A549 (cell line): ENCODE results near the gene CPE. TPM values are rescaled to one million over a fixed set of nuclear protein-coding genes. Genes with fewer than 3 reads are reported as not detected.

Experiments used
- ATAC-seq, 2 experiments: fragments of 200-7000 bp in 1 of 2; fragments of >200 bp in 1 of 2; cut with Nextera tagmentation in 1 of 2; cut with Tn5 transposase in 1 of 2; 3 replicates each; pipeline versions ENCODE4 v1.8.0 to v1.9.1; 2018 to 2020; ENCODE audit warnings: mild to moderate bottlenecking in 1 of 2, moderate library complexity in 1 of 2
- CTCF ChIA-PET: fragments of 300-600 bp; sonication (Branson Sonifier 250); formaldehyde crosslinking; extraction: SDS; loops from one replicate; lab custom pipeline; 2021; ENCODE audit warnings: antibody characterized with exemption, inconsistent platforms; lab: Yijun Ruan, JAX
- POLR2A ChIA-PET: fragments of 350-600 bp; formaldehyde crosslinking; extraction: SDS; loops from one replicate; lab custom pipeline; 2021; ENCODE audit warnings: antibody characterized with exemption, inconsistent platforms; lab: Yijun Ruan, JAX
- DNase-seq, 2 experiments: peaks; one replicate each; pipeline versions ENCODE4 v3.0.0 to v3.0.0-alpha.2; 2011 to 2016; ENCODE audit warnings: low read depth in 1 of 2, low spot score in 1 of 2
- FAIRE-seq: peaks from 2 replicates; lab custom pipeline; 2011; peaks lifted over from hg19 to GRCh38; lab: Jason Lieb, UNC
- H3K27ac ChIP-seq, 2 experiments: fragments of >200 bp; sonication (Bioruptor Twin); formaldehyde crosslinking; 3 replicates each; pipeline ENCODE4 v1.5.1; 2016 to 2017
- H3K4me1 ChIP-seq: fragments of >200 bp; sonication (Bioruptor Twin); formaldehyde crosslinking; 3 replicates; pipeline ENCODE4 v1.6.1; 2016
- H3K4me2 ChIP-seq: fragments of >200 bp; sonication (Bioruptor Twin); formaldehyde crosslinking; 3 replicates; pipeline ENCODE4 v1.6.1; 2016
- H3K4me3 ChIP-seq: fragments of >200 bp; sonication (Bioruptor Twin); formaldehyde crosslinking; 3 replicates; pipeline ENCODE4 v1.5.1; 2016
- H3K9me3 ChIP-seq: fragments of >200 bp; sonication (Bioruptor Twin); formaldehyde crosslinking; 3 replicates; pipeline ENCODE4 v1.6.1; 2016
- BHLHE40 ChIP-seq: IDR thresholded peaks from 2 replicates; pipeline ENCODE4 v1.6.1; 2012; ENCODE audit warnings: low read depth, low read length, inconsistent platforms
- CBX8 ChIP-seq: fragments of 200-600 bp; sonication (generic); IDR thresholded peaks from 2 replicates; pipeline ENCODE4 v1.6.1; 2016
- CEBPB ChIP-seq, 2 experiments: fragments of >200 bp in 1 of 2; sonication (Bioruptor Twin) in 1 of 2; formaldehyde crosslinking in 1 of 2; IDR thresholded peaks; 2 replicates each; pipeline ENCODE4 v1.6.1; 2012 to 2016
- FOSB ChIP-seq: fragments of 250-450 bp; sonication (Bioruptor Pico); IDR thresholded peaks from 2 replicates; pipeline ENCODE4 v1.5.0; 2020; ENCODE audit warnings: mild to moderate bottlenecking, moderate library complexity
- FOSL2 ChIP-seq, 2 experiments: fragments of 450-650 bp in 1 of 2; fragments of >200 bp in 1 of 2; sonication (Bioruptor Twin) in 1 of 2; formaldehyde crosslinking; IDR thresholded peaks; 2 replicates each; pipeline versions ENCODE4 v1.5.0 to v1.6.1; 2016 to 2020; ENCODE audit warnings: mild to moderate bottlenecking in 1 of 2, moderate library complexity in 1 of 2
- FOXS1 ChIP-seq: fragments of 250-450 bp; sonication (Bioruptor Pico); IDR thresholded peaks from 2 replicates; pipeline ENCODE4 v1.5.0; 2020; ENCODE audit warnings: mild to moderate bottlenecking, moderate library complexity
- HOXA7 ChIP-seq: fragments of 250-450 bp; sonication (Bioruptor Pico); IDR thresholded peaks from 2 replicates; pipeline ENCODE4 v1.5.0; 2020; ENCODE audit warnings: mild to moderate bottlenecking, moderate library complexity
- JUN ChIP-seq, 2 experiments: fragments of >200 bp; sonication (Bioruptor Twin); formaldehyde crosslinking; IDR thresholded peaks; 2 replicates in 1 of 2; 3 replicates in 1 of 2; pipeline ENCODE4 v1.6.1; 2016 to 2017
- KDM5A ChIP-seq: fragments of 200-600 bp; sonication (generic); IDR thresholded peaks from 2 replicates; pipeline ENCODE4 v1.6.1; 2016; ENCODE audit warnings: antibody characterized with exemption, mild to moderate bottlenecking
- MAZ ChIP-seq: fragments of 150-350 bp; IDR thresholded peaks from 2 replicates; pipeline ENCODE4 v1.6.1; 2014; ENCODE audit warnings: antibody characterized with exemption, low read depth, low read length, borderline replicate concordance
- NPAS2 ChIP-seq: fragments of 250-450 bp; sonication (Bioruptor Pico); IDR thresholded peaks from 2 replicates; pipeline ENCODE4 v1.8.0; 2022; ENCODE audit warnings: mild to moderate bottlenecking, moderate library complexity, borderline replicate concordance
- PHF8 ChIP-seq: fragments of 200-600 bp; sonication (generic); IDR thresholded peaks from 2 replicates; pipeline ENCODE4 v1.6.1; 2016; ENCODE audit warnings: low read depth, mild to moderate bottlenecking, antibody characterized with exemption, moderate library complexity, borderline replicate concordance
- RAD21 ChIP-seq, 2 experiments: fragments of >200 bp in 1 of 2; sonication (Bioruptor Twin) in 1 of 2; formaldehyde crosslinking in 1 of 2; IDR thresholded peaks in 1 of 2; conservative IDR thresholded peaks in 1 of 2; 2 replicates in 1 of 2; 3 replicates in 1 of 2; pipeline ENCODE4 v1.6.1; 2012 to 2018; ENCODE audit warnings: inconsistent platforms in 1 of 2
- RCOR1 ChIP-seq: fragments of 150-350 bp; IDR thresholded peaks from 2 replicates; pipeline ENCODE4 v1.6.1; 2014; ENCODE audit warnings: antibody characterized with exemption, low read length, low read depth
- SMC3 ChIP-seq: fragments of >200 bp; sonication (Bioruptor Twin); formaldehyde crosslinking; IDR thresholded peaks from 3 replicates; pipeline ENCODE4 v1.6.1; 2018; ENCODE audit warnings: inconsistent platforms
- SREBF2 ChIP-seq: fragments of 450-650 bp; IDR thresholded peaks from 2 replicates; pipeline ENCODE4 v1.6.1; 2014; ENCODE audit warnings: mild to moderate bottlenecking, moderate library complexity
- ZNF302 ChIP-seq: fragments of 250-450 bp; sonication (Bioruptor Pico); IDR thresholded peaks from 2 replicates; pipeline ENCODE4 v1.9.0; 2021; ENCODE audit warnings: inconsistent platforms, mild to moderate bottlenecking, moderate library complexity
- WGBS: methylation state at CpG from one replicate; pipeline ENCODE4 v1.1.6; 2017; ENCODE audit errors: missing lambda C conversion rate; 5-methylcytosine and 5-hydroxymethylcytosine counted together
- polyA plus RNA-seq, 4 experiments: library from polyadenylated mRNA; depleted of rRNA in 3 of 4; stranded (reverse); fragments of >200 nt; fragmentation: RNase III in 1 of 4; extraction: RNeasy Plus Mini Kit Qiagen cat#74134 plus additional on column Dnase treatment in 1 of 4; gene quantifications; 2 replicates in 3 of 4; 3 replicates in 1 of 4; pipeline ENCODE4 v1.2.3, GENCODE V29; 2011 to 2017
- TF ChIP-seq, protein P1 (sequence below): fragments of 150-350 bp; IDR thresholded peaks from 2 replicates; pipeline ENCODE4 v1.6.1; 2014; ENCODE audit warnings: low read depth, mild to moderate bottlenecking, low read length
- TF ChIP-seq, protein P2 (sequence below): IDR thresholded peaks from 2 replicates; pipeline ENCODE4 v1.6.1; 2012
- TF ChIP-seq, protein P3 (sequence below): IDR thresholded peaks from 2 replicates; pipeline ENCODE4 v1.6.1; 2012; ENCODE audit warnings: low read depth, borderline replicate concordance
- TF ChIP-seq, protein P4 (sequence below): IDR thresholded peaks from 2 replicates; pipeline ENCODE4 v1.6.1; 2012
- TF ChIP-seq, protein P5 (sequence below): fragments of >200 bp; sonication (Bioruptor Twin); formaldehyde crosslinking; IDR thresholded peaks from 2 replicates; pipeline ENCODE4 v1.6.1; 2016
- TF ChIP-seq, protein P6 (sequence below): fragments of 250-450 bp; sonication (Bioruptor Pico); IDR thresholded peaks from 2 replicates; pipeline ENCODE4 v1.5.0; 2021; ENCODE audit warnings: mild to moderate bottlenecking, moderate library complexity, borderline replicate concordance
- TF ChIP-seq, protein P7 (sequence below): fragments of >200 bp; sonication (Bioruptor Twin); formaldehyde crosslinking; IDR thresholded peaks from 3 replicates; pipeline ENCODE4 v1.5.1; 2016
- TF ChIP-seq, protein P8 (sequence below): fragments of 200-600 bp; sonication (generic); IDR thresholded peaks from 2 replicates; pipeline ENCODE4 v1.6.1; 2016; ENCODE audit warnings: antibody characterized with exemption, mild to moderate bottlenecking, moderate library complexity

The CPE gene
- polyA plus RNA-seq, 2 of the 4 experiments (the other 2 are of a cell fraction), result 1.6 to 1.9 TPM

DNA sequence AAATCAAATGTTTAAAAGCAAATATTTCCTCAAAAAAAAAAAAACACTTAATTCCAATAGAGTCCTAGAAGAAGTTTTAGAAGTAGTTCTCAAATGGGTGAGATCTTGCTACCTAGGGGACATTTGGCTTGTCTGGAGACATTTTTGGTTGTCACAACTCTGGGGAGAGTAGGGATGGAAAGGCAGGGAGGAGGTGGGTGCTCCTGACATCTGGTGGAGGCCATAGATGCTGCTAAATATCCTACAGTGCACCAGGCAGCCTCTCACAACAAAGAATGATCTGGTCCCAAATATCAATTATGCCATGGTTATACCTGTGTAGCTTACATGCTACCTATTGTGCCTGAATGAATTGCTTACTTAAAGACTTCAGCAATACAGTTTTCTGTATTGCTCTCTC, 46.8 kb downstream of the CPE start:
- ATAC-seq, result no peak
- DNase-seq, result no peak
- FAIRE-seq, result no peak
- no peak overlapping the region for H3K4me2 ChIP-seq
- TF ChIP-seq, protein P1, sequence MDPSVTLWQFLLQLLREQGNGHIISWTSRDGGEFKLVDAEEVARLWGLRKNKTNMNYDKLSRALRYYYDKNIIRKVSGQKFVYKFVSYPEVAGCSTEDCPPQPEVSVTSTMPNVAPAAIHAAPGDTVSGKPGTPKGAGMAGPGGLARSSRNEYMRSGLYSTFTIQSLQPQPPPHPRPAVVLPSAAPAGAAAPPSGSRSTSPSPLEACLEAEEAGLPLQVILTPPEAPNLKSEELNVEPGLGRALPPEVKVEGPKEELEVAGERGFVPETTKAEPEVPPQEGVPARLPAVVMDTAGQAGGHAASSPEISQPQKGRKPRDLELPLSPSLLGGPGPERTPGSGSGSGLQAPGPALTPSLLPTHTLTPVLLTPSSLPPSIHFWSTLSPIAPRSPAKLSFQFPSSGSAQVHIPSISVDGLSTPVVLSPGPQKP, result no peak
- TF ChIP-seq RCOR1, result no peak
- TF ChIP-seq JUN (IDR thresholded peaks at IDR 0.05), result no peak
- no peak for TF ChIP-seq ZNF302 (CRISPR knock-in tag)
- TF ChIP-seq MAZ, result no peak
- TF ChIP-seq BHLHE40, result no peak
- POLR2A ChIA-PET, result no interaction called here
- H3K27ac ChIP-seq, result no peak overlapping the region
- H3K4me3 ChIP-seq, result no peak overlapping the region
- H3K4me1 ChIP-seq, result no peaks in the 10 kb centered on the region
- H3K9me3 ChIP-seq, result no peaks in the 10 kb centered on the region
- CTCF ChIA-PET, result no interaction called here

DNA sequence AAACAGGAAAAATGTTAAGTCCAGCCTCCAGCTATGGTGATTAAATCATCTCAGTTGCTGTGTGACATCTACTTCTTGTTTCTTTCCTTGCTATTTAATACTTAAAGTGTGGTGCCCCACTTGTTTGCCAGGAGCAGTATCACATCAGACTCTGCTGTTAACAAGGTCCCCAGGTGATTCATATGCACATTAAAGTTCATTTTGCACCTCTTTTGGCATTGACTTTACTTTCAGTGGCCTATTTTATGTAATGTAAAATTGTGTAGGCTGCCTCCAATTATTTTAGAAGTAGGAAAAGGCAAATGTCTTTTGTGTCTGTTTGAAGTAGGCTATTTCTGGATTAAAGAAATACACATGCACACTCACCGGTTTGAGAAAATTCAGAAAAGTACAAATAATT, 47.5 kb downstream of the CPE start:
- no peak for FAIRE-seq
- no peak overlapping the region for H3K4me3 ChIP-seq
- no peak overlapping the region for H3K27ac ChIP-seq
- H3K4me1 ChIP-seq, result no peaks in the 10 kb centered on the region
- no peak for TF ChIP-seq RAD21 (conservative IDR thresholded peaks at IDR 0.05 in 1 of 2, IDR thresholded peaks at IDR 0.05 in 1 of 2)
- TF ChIP-seq, protein P2, sequence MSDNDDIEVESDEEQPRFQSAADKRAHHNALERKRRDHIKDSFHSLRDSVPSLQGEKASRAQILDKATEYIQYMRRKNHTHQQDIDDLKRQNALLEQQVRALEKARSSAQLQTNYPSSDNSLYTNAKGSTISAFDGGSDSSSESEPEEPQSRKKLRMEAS, result no peak
- no peak for TF ChIP-seq PHF8
- no peak for TF ChIP-seq CBX8
- TF ChIP-seq, protein P3, sequence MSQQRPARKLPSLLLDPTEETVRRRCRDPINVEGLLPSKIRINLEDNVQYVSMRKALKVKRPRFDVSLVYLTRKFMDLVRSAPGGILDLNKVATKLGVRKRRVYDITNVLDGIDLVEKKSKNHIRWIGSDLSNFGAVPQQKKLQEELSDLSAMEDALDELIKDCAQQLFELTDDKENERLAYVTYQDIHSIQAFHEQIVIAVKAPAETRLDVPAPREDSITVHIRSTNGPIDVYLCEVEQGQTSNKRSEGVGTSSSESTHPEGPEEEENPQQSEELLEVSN, result no peak
- no peak for TF ChIP-seq KDM5A
- TF ChIP-seq, protein P4, sequence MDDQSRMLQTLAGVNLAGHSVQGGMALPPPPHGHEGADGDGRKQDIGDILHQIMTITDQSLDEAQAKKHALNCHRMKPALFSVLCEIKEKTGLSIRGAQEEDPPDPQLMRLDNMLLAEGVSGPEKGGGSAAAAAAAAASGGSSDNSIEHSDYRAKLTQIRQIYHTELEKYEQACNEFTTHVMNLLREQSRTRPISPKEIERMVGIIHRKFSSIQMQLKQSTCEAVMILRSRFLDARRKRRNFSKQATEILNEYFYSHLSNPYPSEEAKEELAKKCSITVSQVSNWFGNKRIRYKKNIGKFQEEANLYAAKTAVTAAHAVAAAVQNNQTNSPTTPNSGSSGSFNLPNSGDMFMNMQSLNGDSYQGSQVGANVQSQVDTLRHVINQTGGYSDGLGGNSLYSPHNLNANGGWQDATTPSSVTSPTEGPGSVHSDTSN, result no peak
- no peak for TF ChIP-seq FOXS1 (CRISPR knock-in tag)
- TF ChIP-seq NPAS2 (CRISPR knock-in tag), result no peak
- TF ChIP-seq FOSB (CRISPR knock-in tag), result no peak
- TF ChIP-seq, protein P5, sequence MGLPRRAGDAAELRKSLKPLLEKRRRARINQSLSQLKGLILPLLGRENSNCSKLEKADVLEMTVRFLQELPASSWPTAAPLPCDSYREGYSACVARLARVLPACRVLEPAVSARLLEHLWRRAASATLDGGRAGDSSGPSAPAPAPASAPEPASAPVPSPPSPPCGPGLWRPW, result no peak
- TF ChIP-seq ZNF302 (CRISPR knock-in tag), result no peak
- TF ChIP-seq, protein P6, sequence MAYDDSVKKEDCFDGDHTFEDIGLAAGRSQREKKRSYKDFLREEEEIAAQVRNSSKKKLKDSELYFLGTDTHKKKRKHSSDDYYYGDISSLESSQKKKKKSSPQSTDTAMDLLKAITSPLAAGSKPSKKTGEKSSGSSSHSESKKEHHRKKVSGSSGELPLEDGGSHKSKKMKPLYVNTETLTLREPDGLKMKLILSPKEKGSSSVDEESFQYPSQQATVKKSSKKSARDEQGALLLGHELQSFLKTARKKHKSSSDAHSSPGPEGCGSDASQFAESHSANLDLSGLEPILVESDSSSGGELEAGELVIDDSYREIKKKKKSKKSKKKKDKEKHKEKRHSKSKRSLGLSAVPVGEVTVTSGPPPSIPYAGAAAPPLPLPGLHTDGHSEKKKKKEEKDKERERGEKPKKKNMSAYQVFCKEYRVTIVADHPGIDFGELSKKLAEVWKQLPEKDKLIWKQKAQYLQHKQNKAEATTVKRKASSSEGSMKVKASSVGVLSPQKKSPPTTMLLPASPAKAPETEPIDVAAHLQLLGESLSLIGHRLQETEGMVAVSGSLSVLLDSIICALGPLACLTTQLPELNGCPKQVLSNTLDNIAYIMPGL (CRISPR knock-in tag), result no peak
- TF ChIP-seq HOXA7, result no peak
- no peak for TF ChIP-seq SREBF2
- TF ChIP-seq, protein P7, sequence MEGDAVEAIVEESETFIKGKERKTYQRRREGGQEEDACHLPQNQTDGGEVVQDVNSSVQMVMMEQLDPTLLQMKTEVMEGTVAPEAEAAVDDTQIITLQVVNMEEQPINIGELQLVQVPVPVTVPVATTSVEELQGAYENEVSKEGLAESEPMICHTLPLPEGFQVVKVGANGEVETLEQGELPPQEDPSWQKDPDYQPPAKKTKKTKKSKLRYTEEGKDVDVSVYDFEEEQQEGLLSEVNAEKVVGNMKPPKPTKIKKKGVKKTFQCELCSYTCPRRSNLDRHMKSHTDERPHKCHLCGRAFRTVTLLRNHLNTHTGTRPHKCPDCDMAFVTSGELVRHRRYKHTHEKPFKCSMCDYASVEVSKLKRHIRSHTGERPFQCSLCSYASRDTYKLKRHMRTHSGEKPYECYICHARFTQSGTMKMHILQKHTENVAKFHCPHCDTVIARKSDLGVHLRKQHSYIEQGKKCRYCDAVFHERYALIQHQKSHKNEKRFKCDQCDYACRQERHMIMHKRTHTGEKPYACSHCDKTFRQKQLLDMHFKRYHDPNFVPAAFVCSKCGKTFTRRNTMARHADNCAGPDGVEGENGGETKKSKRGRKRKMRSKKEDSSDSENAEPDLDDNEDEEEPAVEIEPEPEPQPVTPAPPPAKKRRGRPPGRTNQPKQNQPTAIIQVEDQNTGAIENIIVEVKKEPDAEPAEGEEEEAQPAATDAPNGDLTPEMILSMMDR, result no peak
- no peak for TF ChIP-seq FOSL2 (IDR thresholded peaks at IDR 0.05)
- no peak for TF ChIP-seq FOSL2 (CRISPR knock-in tag; IDR thresholded peaks at IDR 0.05)
- TF ChIP-seq CEBPB (IDR thresholded peaks at IDR 0.05), result no peak
- TF ChIP-seq SMC3, result no peak
- TF ChIP-seq, protein P8, sequence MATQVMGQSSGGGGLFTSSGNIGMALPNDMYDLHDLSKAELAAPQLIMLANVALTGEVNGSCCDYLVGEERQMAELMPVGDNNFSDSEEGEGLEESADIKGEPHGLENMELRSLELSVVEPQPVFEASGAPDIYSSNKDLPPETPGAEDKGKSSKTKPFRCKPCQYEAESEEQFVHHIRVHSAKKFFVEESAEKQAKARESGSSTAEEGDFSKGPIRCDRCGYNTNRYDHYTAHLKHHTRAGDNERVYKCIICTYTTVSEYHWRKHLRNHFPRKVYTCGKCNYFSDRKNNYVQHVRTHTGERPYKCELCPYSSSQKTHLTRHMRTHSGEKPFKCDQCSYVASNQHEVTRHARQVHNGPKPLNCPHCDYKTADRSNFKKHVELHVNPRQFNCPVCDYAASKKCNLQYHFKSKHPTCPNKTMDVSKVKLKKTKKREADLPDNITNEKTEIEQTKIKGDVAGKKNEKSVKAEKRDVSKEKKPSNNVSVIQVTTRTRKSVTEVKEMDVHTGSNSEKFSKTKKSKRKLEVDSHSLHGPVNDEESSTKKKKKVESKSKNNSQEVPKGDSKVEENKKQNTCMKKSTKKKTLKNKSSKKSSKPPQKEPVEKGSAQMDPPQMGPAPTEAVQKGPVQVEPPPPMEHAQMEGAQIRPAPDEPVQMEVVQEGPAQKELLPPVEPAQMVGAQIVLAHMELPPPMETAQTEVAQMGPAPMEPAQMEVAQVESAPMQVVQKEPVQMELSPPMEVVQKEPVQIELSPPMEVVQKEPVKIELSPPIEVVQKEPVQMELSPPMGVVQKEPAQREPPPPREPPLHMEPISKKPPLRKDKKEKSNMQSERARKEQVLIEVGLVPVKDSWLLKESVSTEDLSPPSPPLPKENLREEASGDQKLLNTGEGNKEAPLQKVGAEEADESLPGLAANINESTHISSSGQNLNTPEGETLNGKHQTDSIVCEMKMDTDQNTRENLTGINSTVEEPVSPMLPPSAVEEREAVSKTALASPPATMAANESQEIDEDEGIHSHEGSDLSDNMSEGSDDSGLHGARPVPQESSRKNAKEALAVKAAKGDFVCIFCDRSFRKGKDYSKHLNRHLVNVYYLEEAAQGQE, result no peak
- 88% methylated on average over 1 of the region's 1 CpG for WGBS
- ATAC-seq, result no peak
- DNase-seq, result no peak
- CTCF ChIA-PET, result no interaction called here
- no peaks in the 10 kb centered on the region for H3K9me3 ChIP-seq
- H3K4me2 ChIP-seq, result no peak overlapping the region
- POLR2A ChIA-PET, result no interaction called here
